ENCODE data around the gene SLC22A23. TPM values are rescaled to one million over a fixed set of nuclear protein-coding genes. Genes with fewer than 3 reads are reported as not detected.

Gene SLC22A23
- total RNA-seq, 4 donors from 2014 or later = 6.6 to 25.0 (median 14.6) TPM

- no peak for DNase-seq
- Histone ChIP-seq H3K27me3 (no peaks in the 10 kb centered on the region), H3K4me3 (no peak overlapping the region), H3K27ac (no peak overlapping the region), H3K4me1 (no peaks in the 10 kb centered on the region), H3K9me3 (no peaks in the 10 kb centered on the region), H3K36me3 (no peaks in the 10 kb centered on the region)
- ATAC-seq = no peak
- in situ Hi-C loops (cut with MboI; ENCODE audit: low sequenced_read_pairs in 4 of 4) = no loop called here
- intact Hi-C loops (cut with DNase I; ENCODE audit: low total_unique reads) = no loop called here
- TF ChIP-seq CTCF (IDR thresholded peaks at IDR 0.05 in 4 of 5, conservative IDR thresholded peaks at IDR 0.05 in 1 of 5) (no peak), POLR2A (IDR thresholded peaks at IDR 0.05) (no peak)
Observed at GRCh38 chr6:3444276-3445088, 12.4 kb downstream of the SLC22A23 start.

- Histone ChIP-seq H3K27ac (no peak overlapping the region), H3K36me3 (no peaks in the 10 kb centered on the region), H3K27me3 (no peaks in the 10 kb centered on the region), H3K4me1 (peaks cover 8 to 9% of the 10 kb centered on the region in 2 donors), H3K4me3 (no peak overlapping the region), H3K9me3 (no peaks in the 10 kb centered on the region)
- intact Hi-C loops (cut with DNase I; ENCODE audit: low total_unique reads) = no loop called here
- ATAC-seq (no peak), DNase-seq (no peak)
- no peak for TF ChIP-seq POLR2A (IDR thresholded peaks at IDR 0.05)
- no peak for TF ChIP-seq CTCF (IDR thresholded peaks at IDR 0.05 in 4 of 5, conservative IDR thresholded peaks at IDR 0.05 in 1 of 5)
- in situ Hi-C loops (cut with MboI; ENCODE audit: low sequenced_read_pairs in 4 of 4) = no loop called here
Observed at GRCh38 chr6:3443221-3443515, 13.7 kb downstream of the SLC22A23 start.

GRCh38 chr6:3442431-3443220 lies 14.2 kb downstream of the SLC22A23 start:
- DNase-seq = no peak
- no peak overlapping the region for H3K4me3 ChIP-seq
- no peak for ATAC-seq
- no peaks in the 10 kb centered on the region for H3K9me3 ChIP-seq
- no peak overlapping the region for H3K27ac ChIP-seq
- peaks cover 13 to 14% of the 10 kb centered on the region in 2 donors for H3K4me1 ChIP-seq
- intact Hi-C loops (cut with DNase I; ENCODE audit: low total_unique reads) = no loop called here
- H3K36me3 ChIP-seq = no peaks in the 10 kb centered on the region
- in situ Hi-C loops (cut with MboI; ENCODE audit: low sequenced_read_pairs in 4 of 4) = no loop called here
- no peaks in the 10 kb centered on the region for H3K27me3 ChIP-seq
- no peak for TF ChIP-seq CTCF (IDR thresholded peaks at IDR 0.05 in 4 of 5, conservative IDR thresholded peaks at IDR 0.05 in 1 of 5)

GRCh38 chr6:3440911-3441310 lies 15.9 kb downstream of the SLC22A23 start:
- no peak overlapping the region for H3K4me3 ChIP-seq
- H3K27ac ChIP-seq = no peak overlapping the region
- in situ Hi-C loops (cut with MboI; ENCODE audit: low sequenced_read_pairs in 4 of 4) = no loop called here
- ATAC-seq (no peak), DNase-seq (no peak)
- intact Hi-C loops (cut with DNase I; ENCODE audit: low total_unique reads) = no loop called here
- H3K4me1 ChIP-seq = peaks cover 13 to 14% of the 10 kb centered on the region in 2 donors
- no peaks in the 10 kb centered on the region for H3K27me3 ChIP-seq
- H3K9me3 ChIP-seq = no peaks in the 10 kb centered on the region
- no peak for TF ChIP-seq POLR2A (IDR thresholded peaks at IDR 0.05)
- H3K36me3 ChIP-seq = no peaks in the 10 kb centered on the region

GRCh38 chr6:3439961-3440360 lies 16.9 kb downstream of the SLC22A23 start:
- Histone ChIP-seq H3K27ac (no peak overlapping the region), H3K4me1 (peaks cover 13 to 14% of the 10 kb centered on the region in 2 donors), H3K27me3 (no peaks in the 10 kb centered on the region), H3K36me3 (no peaks in the 10 kb centered on the region), H3K4me3 (no peak overlapping the region), H3K9me3 (no peaks in the 10 kb centered on the region)
- ATAC-seq (no peak), DNase-seq (no peak)
- intact Hi-C loops (cut with DNase I; ENCODE audit: low total_unique reads) = loop anchor here (5.0 kb wide), 1 partner anchor 83 kb away; no protein-coding TSS in a partner anchor
- in situ Hi-C loops (cut with MboI; ENCODE audit: low sequenced_read_pairs in 4 of 4) = no loop called here
- TF ChIP-seq POLR2A (IDR thresholded peaks at IDR 0.05) (no peak), CTCF (IDR thresholded peaks at IDR 0.05 in 4 of 5, conservative IDR thresholded peaks at IDR 0.05 in 1 of 5) (no peak)

Measured in gastrocnemius medialis (tissue), 4 donors.